ENCODE data around the gene ZBTB32. TPM values are rescaled to one million over a fixed set of nuclear protein-coding genes. Genes with fewer than 3 reads are reported as not detected.

Gene ZBTB32
- total RNA-seq, 3 donors from 2014 or later: 0.33 TPM; not detected in 2

DNA sequence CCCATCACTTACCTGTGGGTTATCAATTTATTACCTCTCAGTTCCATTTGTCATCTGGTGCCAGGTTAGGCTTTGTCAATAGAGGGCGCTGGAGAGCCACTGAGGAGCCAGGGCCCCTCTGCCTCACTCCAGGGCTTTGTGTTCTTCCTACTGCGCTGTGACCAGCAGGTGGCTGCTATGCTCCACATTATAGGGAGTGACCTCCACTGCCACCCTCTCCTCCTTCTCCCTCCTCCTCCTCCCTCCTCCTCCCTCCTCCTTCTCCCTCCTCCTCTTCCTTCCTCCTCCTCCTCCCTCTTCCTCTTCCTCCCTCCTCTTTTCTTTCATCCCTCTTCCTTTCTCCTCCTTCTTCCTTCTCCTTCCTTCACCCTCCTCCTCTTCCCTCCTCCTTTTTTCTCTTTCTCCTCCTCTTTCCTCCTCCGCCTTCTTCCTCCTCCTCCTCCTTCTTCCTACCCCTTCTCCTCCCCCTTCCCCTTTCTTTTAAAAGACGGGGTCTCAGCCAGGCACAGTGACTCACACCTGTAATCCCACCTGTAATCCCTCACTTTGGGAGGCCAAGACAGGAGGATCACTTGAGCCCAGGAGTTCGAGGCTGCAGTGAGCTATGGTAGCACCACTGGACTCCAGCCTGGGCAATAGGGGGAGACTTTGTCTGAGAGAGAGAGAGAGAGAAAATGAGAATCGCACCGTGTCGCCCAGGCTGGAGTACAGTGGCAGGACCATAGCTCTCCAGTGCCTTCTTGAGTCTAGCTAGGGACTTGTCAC is 10.3 kb upstream of the ZBTB32 start:
- intact Hi-C loops (cut with DNase I; ENCODE audit: low total_unique reads): no loop called here
- no peaks in the 10 kb centered on the region for H3K4me1 ChIP-seq
- no peaks in the 10 kb centered on the region for H3K9me3 ChIP-seq
- H3K27ac ChIP-seq: no peak overlapping the region
- H3K4me3 ChIP-seq: no peak overlapping the region
- H3K27me3 ChIP-seq: no peaks in the 10 kb centered on the region
- DNase-seq (ENCODE audit: low spot score in 2 of 2): peak; percentile 72 to 83
- H3K36me3 ChIP-seq: no peaks in the 10 kb centered on the region
- TF ChIP-seq POLR2A (IDR thresholded peaks at IDR 0.05) (no peak), POLR2AphosphoS5 (IDR thresholded peaks at IDR 0.05) (peak in 1 of 3 donors; percentile 40)
- TF ChIP-seq, protein P1, sequence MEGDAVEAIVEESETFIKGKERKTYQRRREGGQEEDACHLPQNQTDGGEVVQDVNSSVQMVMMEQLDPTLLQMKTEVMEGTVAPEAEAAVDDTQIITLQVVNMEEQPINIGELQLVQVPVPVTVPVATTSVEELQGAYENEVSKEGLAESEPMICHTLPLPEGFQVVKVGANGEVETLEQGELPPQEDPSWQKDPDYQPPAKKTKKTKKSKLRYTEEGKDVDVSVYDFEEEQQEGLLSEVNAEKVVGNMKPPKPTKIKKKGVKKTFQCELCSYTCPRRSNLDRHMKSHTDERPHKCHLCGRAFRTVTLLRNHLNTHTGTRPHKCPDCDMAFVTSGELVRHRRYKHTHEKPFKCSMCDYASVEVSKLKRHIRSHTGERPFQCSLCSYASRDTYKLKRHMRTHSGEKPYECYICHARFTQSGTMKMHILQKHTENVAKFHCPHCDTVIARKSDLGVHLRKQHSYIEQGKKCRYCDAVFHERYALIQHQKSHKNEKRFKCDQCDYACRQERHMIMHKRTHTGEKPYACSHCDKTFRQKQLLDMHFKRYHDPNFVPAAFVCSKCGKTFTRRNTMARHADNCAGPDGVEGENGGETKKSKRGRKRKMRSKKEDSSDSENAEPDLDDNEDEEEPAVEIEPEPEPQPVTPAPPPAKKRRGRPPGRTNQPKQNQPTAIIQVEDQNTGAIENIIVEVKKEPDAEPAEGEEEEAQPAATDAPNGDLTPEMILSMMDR (IDR thresholded peaks at IDR 0.05): peak; percentile 84 to 97 (median 95)

DNA sequence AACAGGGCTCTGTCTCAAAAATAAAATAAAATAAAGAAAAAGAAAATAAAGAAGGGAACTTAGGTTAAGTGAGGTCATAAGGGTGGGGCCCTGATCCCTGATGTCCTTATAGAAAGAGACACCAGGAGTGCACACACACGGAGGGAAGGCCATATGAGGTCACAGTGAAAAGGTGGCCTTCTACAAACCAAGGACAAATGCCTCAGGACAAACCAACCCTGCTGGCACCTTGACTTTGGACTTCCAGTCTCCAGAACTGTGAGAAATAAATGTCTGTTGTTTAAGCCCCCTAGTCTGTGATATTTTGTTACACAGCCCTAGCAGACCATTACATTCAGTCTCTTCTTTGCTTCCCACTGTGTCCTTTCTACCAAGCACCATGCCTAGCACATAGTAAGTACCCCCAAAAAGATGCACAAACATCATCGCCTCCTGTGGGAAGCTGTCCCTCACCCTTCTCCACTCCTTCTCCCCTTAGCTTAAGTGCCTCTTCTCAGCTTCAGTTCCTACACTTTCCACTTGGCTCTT is 8.4 kb upstream of the ZBTB32 start:
- Histone ChIP-seq H3K9me3 (no peaks in the 10 kb centered on the region), H3K27ac (no peak overlapping the region), H3K36me3 (no peaks in the 10 kb centered on the region), H3K4me3 (no peak overlapping the region), H3K4me1 (no peaks in the 10 kb centered on the region), H3K27me3 (no peaks in the 10 kb centered on the region)
- intact Hi-C loops (cut with DNase I; ENCODE audit: low total_unique reads): no loop called here
- no peak for DNase-seq (ENCODE audit: low spot score in 2 of 2)
- TF ChIP-seq POLR2A (IDR thresholded peaks at IDR 0.05): no peak

DNA sequence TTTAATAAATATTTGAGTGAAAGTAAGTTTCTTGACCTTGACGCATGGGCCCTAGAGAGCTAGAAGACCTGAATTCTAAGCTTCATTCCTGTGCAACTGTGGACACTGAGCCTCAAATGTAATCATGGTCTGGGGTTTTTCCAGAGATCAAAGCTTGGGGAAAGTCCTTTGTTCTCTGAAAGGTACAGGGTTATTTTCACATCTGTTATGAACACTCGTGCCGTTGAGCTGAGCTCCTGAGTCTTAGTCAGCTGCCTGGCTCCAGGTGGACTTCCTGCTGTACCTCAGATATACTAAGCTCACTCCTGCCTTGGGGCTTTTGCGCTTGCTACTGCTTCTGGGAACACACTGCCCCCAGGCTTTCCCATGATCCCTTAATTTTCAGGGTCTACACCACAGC is 7.5 kb upstream of the ZBTB32 start:
- no peaks in the 10 kb centered on the region for H3K27me3 ChIP-seq
- H3K4me1 ChIP-seq: no peaks in the 10 kb centered on the region
- H3K27ac ChIP-seq: no peak overlapping the region
- no peak for TF ChIP-seq POLR2AphosphoS5 (IDR thresholded peaks at IDR 0.05)
- no peak for TF ChIP-seq POLR2A (IDR thresholded peaks at IDR 0.05)
- TF ChIP-seq, protein P1 (IDR thresholded peaks at IDR 0.05): no peak
- no peak for DNase-seq (ENCODE audit: low spot score in 2 of 2)
- intact Hi-C loops (cut with DNase I; ENCODE audit: low total_unique reads): no loop called here
- no peaks in the 10 kb centered on the region for H3K9me3 ChIP-seq
- no peak overlapping the region for H3K4me3 ChIP-seq
- no peaks in the 10 kb centered on the region for H3K36me3 ChIP-seq

DNA sequence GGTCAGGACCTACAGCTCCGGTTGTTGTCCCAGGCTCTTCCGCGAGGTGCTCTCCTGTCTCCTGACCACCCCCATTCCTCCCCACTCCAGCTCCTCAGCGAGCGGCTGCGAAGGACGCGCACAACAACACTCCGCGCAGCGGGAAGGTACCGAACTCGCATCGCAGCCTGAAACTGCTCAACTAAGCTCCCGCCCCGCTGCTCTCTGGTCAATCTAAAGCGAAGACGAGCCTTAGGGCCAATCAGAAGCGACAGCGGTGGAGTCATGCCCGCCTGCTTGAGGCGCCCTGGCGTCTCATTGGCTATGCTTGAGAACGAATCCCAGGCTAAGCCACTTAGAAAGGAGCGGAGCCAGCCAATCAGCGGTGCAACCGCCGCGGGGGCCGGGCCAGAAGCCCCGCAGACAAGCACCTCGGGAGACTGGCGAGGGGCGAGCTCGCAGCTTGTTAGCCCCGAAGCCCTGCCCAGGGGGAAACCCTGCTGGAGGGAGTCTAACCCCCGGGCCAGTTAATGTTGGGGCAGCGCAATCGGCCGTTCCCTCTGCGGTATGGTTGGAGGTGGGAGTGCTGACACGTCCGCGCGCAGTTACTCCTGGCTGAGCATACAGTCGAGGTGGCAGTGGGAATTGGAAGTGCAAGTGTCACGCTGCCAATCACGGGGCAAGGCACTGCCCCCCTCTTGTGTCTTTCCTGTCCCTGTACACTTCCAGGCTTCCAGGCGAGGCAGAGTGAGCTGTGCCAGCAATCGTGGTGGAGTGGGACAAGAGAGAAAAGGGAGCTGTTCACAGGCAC is 1.9 kb upstream of the ZBTB32 start:
- no peaks in the 10 kb centered on the region for H3K27me3 ChIP-seq
- no peaks in the 10 kb centered on the region for H3K4me1 ChIP-seq
- H3K36me3 ChIP-seq: no peaks in the 10 kb centered on the region
- peak overlapping the region; percentile 40 to 53 for H3K27ac ChIP-seq
- intact Hi-C loops (cut with DNase I; ENCODE audit: low total_unique reads): no loop called here
- TF ChIP-seq, protein P1 (IDR thresholded peaks at IDR 0.05): no peak
- TF ChIP-seq POLR2AphosphoS5 (IDR thresholded peaks at IDR 0.05) (peak in 2 of 3 donors; percentile 11 to 48), POLR2A (IDR thresholded peaks at IDR 0.05) (no peak)
- no peaks in the 10 kb centered on the region for H3K9me3 ChIP-seq
- H3K4me3 ChIP-seq: peak overlapping the region; percentile 49 to 84 (median 73)
- peak; percentile 93 to 96 for DNase-seq (ENCODE audit: low spot score in 2 of 2)

DNA sequence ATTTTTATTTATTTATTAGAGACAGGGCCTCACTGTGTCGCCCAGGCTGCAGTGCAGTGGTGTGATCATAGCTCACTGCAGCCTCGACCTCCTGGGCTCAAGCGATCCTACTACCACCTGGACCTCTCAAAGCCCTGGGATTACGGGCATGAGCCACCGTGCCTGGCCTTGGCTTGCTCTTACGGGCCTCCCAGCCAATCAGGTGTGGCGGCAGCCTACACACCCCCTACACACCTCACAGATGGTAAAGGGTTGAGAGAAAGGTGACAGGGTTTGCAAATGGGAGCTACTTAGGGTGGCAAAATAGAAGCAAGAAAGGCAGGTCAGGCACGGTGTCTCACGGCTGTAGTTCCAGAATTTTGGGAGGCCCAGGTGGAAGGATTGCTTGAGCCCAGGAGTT is 1.0 kb upstream of the ZBTB32 start:
- TF ChIP-seq, protein P1 (IDR thresholded peaks at IDR 0.05): no peak
- no peak for TF ChIP-seq POLR2A (IDR thresholded peaks at IDR 0.05)
- TF ChIP-seq POLR2AphosphoS5 (IDR thresholded peaks at IDR 0.05): no peak
- intact Hi-C loops (cut with DNase I; ENCODE audit: low total_unique reads): no loop called here
- Histone ChIP-seq H3K4me3 (peak overlapping the region in 1 of 3 donors; percentile 73), H3K27me3 (no peaks in the 10 kb centered on the region), H3K36me3 (no peaks in the 10 kb centered on the region), H3K4me1 (no peaks in the 10 kb centered on the region), H3K27ac (no peak overlapping the region), H3K9me3 (no peaks in the 10 kb centered on the region)
- no peak for DNase-seq (ENCODE audit: low spot score in 2 of 2)

Measured in breast epithelium (tissue), 4 donors.